ENCODE data around the gene SNRNP70. TPM values are rescaled to one million over a fixed set of nuclear protein-coding genes. Genes with fewer than 3 reads are reported as not detected.
"Not testable (repeated sequence)": the region's sequence is repeated elsewhere in the genome, so short reads cannot be mapped to it uniquely, and the experiment has no call there.

The SNRNP70 gene
- total and polyA plus RNA-seq, 2 experiments from 2014 or later: 243 to 361 TPM

- peak; percentile 60 for DNase-seq (ENCODE audit: low spot score)
- not testable (repeated sequence) for H4K20me1 ChIP-seq (replicated peaks; ENCODE audit: insufficient read depth); ATAC-seq; H2AFZ ChIP-seq; H3K79me2 ChIP-seq (replicated peaks; ENCODE audit: insufficient read depth); H3K4me3 ChIP-seq; H3K27ac ChIP-seq (ENCODE audit: low read depth); H3K4me2 ChIP-seq; H3K9me2 ChIP-seq (ENCODE audit: insufficient read depth); H3K4me1 ChIP-seq (ENCODE audit: insufficient read depth); H3F3A ChIP-seq (replicated peaks; ENCODE audit: low read depth); H3K4me3 Mint-ChIP-seq; H3K36me3 ChIP-seq (ENCODE audit: insufficient read depth); H3K36me3 Mint-ChIP-seq (ENCODE audit: low read depth); H3K27ac Mint-ChIP-seq
- Mint-ChIP-seq H3K9me3 (peaks cover 18% of the 10 kb centered on the region), H3K27me3 (ENCODE audit: insufficient read depth, low read depth, poor library complexity) (peaks cover 46% of the 10 kb centered on the region), H3K4me1 (peaks cover 13% of the 10 kb centered on the region; the same call in 2 of the 3 replicates)
- TF ChIP-seq CTCF (conservative IDR thresholded peaks at IDR 0.05; ENCODE audit: low read depth in 2 of 2): peak; percentile 52 to 73
- peaks cover 49% of the 10 kb centered on the region for H3K27me3 ChIP-seq (ENCODE audit: insufficient read depth)
Observed at GRCh38 chr19:49074869-49075268, 10.4 kb upstream of the SNRNP70 start.

- peaks cover 3% of the 10 kb centered on the region; the same call in 2 of the 3 replicates for H3K9me3 Mint-ChIP-seq
- Histone ChIP-seq H3K4me3 (no peak overlapping the region), H3F3A (replicated peaks; ENCODE audit: low read depth) (peaks cover under 1% of the 10 kb centered on the region; the same call in 1 of the 2 replicates), H3K27me3 (ENCODE audit: insufficient read depth) (0 out of 2 replicates have a peak, but pooled peaks cover 3% of the 10 kb centered on the region), H3K4me2 (no peak overlapping the region), H2AFZ (no peak overlapping the region), H3K79me2 (replicated peaks; ENCODE audit: insufficient read depth) (no peaks in the 10 kb centered on the region), H3K9me2 (ENCODE audit: insufficient read depth) (no peaks in the 10 kb centered on the region), H3K27ac (ENCODE audit: low read depth) (no peak overlapping the region), H3K4me1 (ENCODE audit: insufficient read depth) (0 out of 2 replicates have a peak, but pooled peaks cover 5% of the 10 kb centered on the region), H4K20me1 (replicated peaks; ENCODE audit: insufficient read depth) (no peaks in the 10 kb centered on the region), H3K36me3 (ENCODE audit: insufficient read depth) (no peaks in the 10 kb centered on the region)
- ATAC-seq: no peak
- peaks cover 9% of the 10 kb centered on the region for H3K27me3 Mint-ChIP-seq (ENCODE audit: insufficient read depth, low read depth, poor library complexity)
- no peak overlapping the region for H3K27ac Mint-ChIP-seq
- no peak for DNase-seq (ENCODE audit: low spot score)
- H3K4me1 Mint-ChIP-seq: peaks cover 2% of the 10 kb centered on the region; the same call in 2 of the 3 replicates
- H3K4me3 Mint-ChIP-seq: no peak overlapping the region
- H3K36me3 Mint-ChIP-seq (ENCODE audit: low read depth): no peaks in the 10 kb centered on the region; the same call in 2 of the 3 replicates
- no peak for TF ChIP-seq ZNF331 (CRISPR knock-in tag; IDR thresholded peaks at IDR 0.05; ENCODE audit: low read depth)
- TF ChIP-seq CREB1 (CRISPR knock-in tag; IDR thresholded peaks at IDR 0.05; ENCODE audit: low read depth): no peak
- no peak for TF ChIP-seq ZNF462 (CRISPR knock-in tag; IDR thresholded peaks at IDR 0.05)
- TF ChIP-seq EZH2 (IDR thresholded peaks at IDR 0.05; ENCODE audit: low read depth, unreplicated experiment): no peak
- TF ChIP-seq NANOG (IDR thresholded peaks at IDR 0.05; ENCODE audit: borderline replicate concordance): no peak
- no peak for TF ChIP-seq ZNF114 (CRISPR knock-in tag; IDR thresholded peaks at IDR 0.05)
- TF ChIP-seq CTCF (conservative IDR thresholded peaks at IDR 0.05; ENCODE audit: low read depth in 2 of 2): no peak
- no peak for TF ChIP-seq POLR2AphosphoS5 (IDR thresholded peaks at IDR 0.05; ENCODE audit: low read depth)
- no peak for TF ChIP-seq EZH2phosphoT487 (IDR thresholded peaks at IDR 0.05; ENCODE audit: unreplicated experiment)
- TF ChIP-seq STAT1 (IDR thresholded peaks at IDR 0.05; ENCODE audit: unreplicated experiment): no peak
- no peak for TF ChIP-seq JUNB (IDR thresholded peaks at IDR 0.05; ENCODE audit: unreplicated experiment)
Observed at GRCh38 chr19:49080392-49080791, 4.9 kb upstream of the SNRNP70 start.

All from GM23338 (cell line).